ENCODE results near the gene SERINC3.

GRCh38 chr20:44561876-44562275 is 40.0 kb upstream of the SERINC3 start:
- TF ChIP-seq CTCF (IDR thresholded peaks at IDR 0.05; ENCODE audit: insufficient read depth, low read depth, low read length) (no peak), EZH2 (IDR thresholded peaks at IDR 0.05; ENCODE audit: insufficient read depth, low read length) (no peak)

Data from astrocyte (in vitro differentiated cells and primary cell).